ENCODE data around the gene FZD1. TPM values are rescaled to one million over a fixed set of nuclear protein-coding genes. Genes with fewer than 3 reads are reported as not detected.

Gene FZD1
- total and polyA plus RNA-seq, 2 experiments from 2014 or later = 0.34 to 1.4 TPM

GRCh38 chr7:91293840-91294239 is 29.6 kb downstream of the FZD1 start (continued):
- TF ChIP-seq ETS1 (IDR thresholded peaks at IDR 0.05) = no peak
- no peak for TF ChIP-seq JUNB (IDR thresholded peaks at IDR 0.05; ENCODE audit: unreplicated experiment)
- TF ChIP-seq CTCF (conservative IDR thresholded peaks at IDR 0.05; ENCODE audit: low read depth in 2 of 2) = no peak
- no peak for TF ChIP-seq CREB1 (CRISPR knock-in tag; IDR thresholded peaks at IDR 0.05; ENCODE audit: low read depth)

- H4K20me1 ChIP-seq (replicated peaks; ENCODE audit: insufficient read depth) = no peaks in the 10 kb centered on the region
- H3K27ac Mint-ChIP-seq = no peak overlapping the region
- H3K36me3 ChIP-seq (ENCODE audit: insufficient read depth) = no peaks in the 10 kb centered on the region
- H3K4me1 Mint-ChIP-seq = peaks cover 7% of the 10 kb centered on the region; the same call in 1 of the 3 replicates
- H3K4me3 Mint-ChIP-seq = no peak overlapping the region
- H2AFZ ChIP-seq = no peak overlapping the region
- TF ChIP-seq JUNB (IDR thresholded peaks at IDR 0.05; ENCODE audit: unreplicated experiment) = no peak
- TF ChIP-seq ZNF331 (CRISPR knock-in tag; IDR thresholded peaks at IDR 0.05; ENCODE audit: low read depth) = no peak
- TF ChIP-seq NANOG (IDR thresholded peaks at IDR 0.05; ENCODE audit: borderline replicate concordance) = no peak
- no peak for TF ChIP-seq POLR2AphosphoS5 (IDR thresholded peaks at IDR 0.05; ENCODE audit: low read depth)
- TF ChIP-seq ETS1 (IDR thresholded peaks at IDR 0.05) = no peak
- ATAC-seq = no peak
- H3K27me3 ChIP-seq (ENCODE audit: insufficient read depth) = no peaks in the 10 kb centered on the region
- H3K36me3 Mint-ChIP-seq (ENCODE audit: low read depth) = peaks cover 2% of the 10 kb centered on the region; the same call in 1 of the 3 replicates
- DNase-seq (ENCODE audit: low spot score) = no peak
- H3K27ac ChIP-seq (ENCODE audit: low read depth) = no peak overlapping the region
- peaks cover 3% of the 10 kb centered on the region; the same call in 2 of the 3 replicates for H3K9me3 Mint-ChIP-seq
- H3K4me3 ChIP-seq = no peak overlapping the region
- H3K4me1 ChIP-seq (ENCODE audit: insufficient read depth) = no peaks in the 10 kb centered on the region
- H3F3A ChIP-seq (replicated peaks; ENCODE audit: low read depth) = no peaks in the 10 kb centered on the region
- H3K4me2 ChIP-seq = no peak overlapping the region
- H3K9me2 ChIP-seq (ENCODE audit: insufficient read depth) = no peaks in the 10 kb centered on the region
- H3K79me2 ChIP-seq (replicated peaks; ENCODE audit: insufficient read depth) = no peaks in the 10 kb centered on the region
- H3K27me3 Mint-ChIP-seq (ENCODE audit: insufficient read depth, low read depth, poor library complexity) = no peaks in the 10 kb centered on the region
Measured at GRCh38 chr7:91294639-91295220, 30.5 kb downstream of the FZD1 start.

- H3K27ac ChIP-seq (ENCODE audit: low read depth) = no peak overlapping the region
- H3K4me2 ChIP-seq = no peak overlapping the region
- H3K36me3 ChIP-seq (ENCODE audit: insufficient read depth) = no peaks in the 10 kb centered on the region
- DNase-seq (ENCODE audit: low spot score) = no peak
- Mint-ChIP-seq H3K4me1 (peaks cover 7% of the 10 kb centered on the region; the same call in 1 of the 3 replicates), H3K36me3 (ENCODE audit: low read depth) (peaks cover 2% of the 10 kb centered on the region; the same call in 1 of the 3 replicates), H3K9me3 (peaks cover 3% of the 10 kb centered on the region; the same call in 2 of the 3 replicates), H3K27me3 (ENCODE audit: insufficient read depth, low read depth, poor library complexity) (no peaks in the 10 kb centered on the region), H3K27ac (no peak overlapping the region), H3K4me3 (no peak overlapping the region)
- H3K27me3 ChIP-seq (ENCODE audit: insufficient read depth) = no peaks in the 10 kb centered on the region
- H3K9me2 ChIP-seq (ENCODE audit: insufficient read depth) = peaks cover 8% of the 10 kb centered on the region; the same call in 1 of the 2 replicates
- H4K20me1 ChIP-seq (replicated peaks; ENCODE audit: insufficient read depth) = no peaks in the 10 kb centered on the region
- no peak overlapping the region for H2AFZ ChIP-seq
- H3F3A ChIP-seq (replicated peaks; ENCODE audit: low read depth) = no peaks in the 10 kb centered on the region
- no peaks in the 10 kb centered on the region for H3K4me1 ChIP-seq (ENCODE audit: insufficient read depth)
- H3K4me3 ChIP-seq = no peak overlapping the region
- ATAC-seq = no peak
- no peaks in the 10 kb centered on the region for H3K79me2 ChIP-seq (replicated peaks; ENCODE audit: insufficient read depth)
- TF ChIP-seq ZNF462 (CRISPR knock-in tag; IDR thresholded peaks at IDR 0.05) = no peak
Measured at GRCh38 chr7:91295576-91295975, 31.3 kb downstream of the FZD1 start.
